ENCODE results near the gene DYNC1I2.

Gene DYNC1I2

GRCh38 chr2:171778515-171778914, 91.2 kb downstream of the DYNC1I2 start:
- Histone ChIP-seq H3K27ac (ENCODE audit: extremely low read depth, low read depth, low read length) (no peak overlapping the region), H3K36me3 (ENCODE audit: control insufficient read depth in 2 of 2, insufficient read depth in 1 of 2, low read length in 2 of 2) (peaks cover 2 to 4% of the 10 kb centered on the region in 2 experiments), H3K4me1 (ENCODE audit: control insufficient read depth, insufficient read depth, low read length) (no peaks in the 10 kb centered on the region), H3K9me3 (ENCODE audit: control insufficient read depth, insufficient read depth, low read depth, low read length) (no peaks in the 10 kb centered on the region), H3K4me3 (ENCODE audit: low read depth, low read length) (no peak overlapping the region)
- ChIA-PET CTCF (no interaction called here), POLR2A (no interaction called here)
- TF ChIP-seq SETDB1 (IDR thresholded peaks at IDR 0.05; ENCODE audit: insufficient read length, low read length) (peak; percentile 55), ZNF184 (tag by site-specific recombination; IDR thresholded peaks at IDR 0.05) (no peak)
- TF ChIP-seq, protein P1, sequence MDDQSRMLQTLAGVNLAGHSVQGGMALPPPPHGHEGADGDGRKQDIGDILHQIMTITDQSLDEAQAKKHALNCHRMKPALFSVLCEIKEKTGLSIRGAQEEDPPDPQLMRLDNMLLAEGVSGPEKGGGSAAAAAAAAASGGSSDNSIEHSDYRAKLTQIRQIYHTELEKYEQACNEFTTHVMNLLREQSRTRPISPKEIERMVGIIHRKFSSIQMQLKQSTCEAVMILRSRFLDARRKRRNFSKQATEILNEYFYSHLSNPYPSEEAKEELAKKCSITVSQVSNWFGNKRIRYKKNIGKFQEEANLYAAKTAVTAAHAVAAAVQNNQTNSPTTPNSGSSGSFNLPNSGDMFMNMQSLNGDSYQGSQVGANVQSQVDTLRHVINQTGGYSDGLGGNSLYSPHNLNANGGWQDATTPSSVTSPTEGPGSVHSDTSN (CRISPR knock-in tag; IDR thresholded peaks at IDR 0.05) = no peak

- H3K36me3 ChIP-seq (ENCODE audit: control insufficient read depth in 2 of 2, insufficient read depth in 1 of 2, low read length in 2 of 2) = peaks cover 16 to 54% of the 10 kb centered on the region in 2 experiments
- no peak overlapping the region for H3K4me3 ChIP-seq (ENCODE audit: low read depth, low read length)
- no peaks in the 10 kb centered on the region for H3K9me3 ChIP-seq (ENCODE audit: control insufficient read depth, insufficient read depth, low read depth, low read length)
- H3K4me1 ChIP-seq (ENCODE audit: control insufficient read depth, insufficient read depth, low read length) = no peaks in the 10 kb centered on the region
- TF ChIP-seq, protein P2, sequence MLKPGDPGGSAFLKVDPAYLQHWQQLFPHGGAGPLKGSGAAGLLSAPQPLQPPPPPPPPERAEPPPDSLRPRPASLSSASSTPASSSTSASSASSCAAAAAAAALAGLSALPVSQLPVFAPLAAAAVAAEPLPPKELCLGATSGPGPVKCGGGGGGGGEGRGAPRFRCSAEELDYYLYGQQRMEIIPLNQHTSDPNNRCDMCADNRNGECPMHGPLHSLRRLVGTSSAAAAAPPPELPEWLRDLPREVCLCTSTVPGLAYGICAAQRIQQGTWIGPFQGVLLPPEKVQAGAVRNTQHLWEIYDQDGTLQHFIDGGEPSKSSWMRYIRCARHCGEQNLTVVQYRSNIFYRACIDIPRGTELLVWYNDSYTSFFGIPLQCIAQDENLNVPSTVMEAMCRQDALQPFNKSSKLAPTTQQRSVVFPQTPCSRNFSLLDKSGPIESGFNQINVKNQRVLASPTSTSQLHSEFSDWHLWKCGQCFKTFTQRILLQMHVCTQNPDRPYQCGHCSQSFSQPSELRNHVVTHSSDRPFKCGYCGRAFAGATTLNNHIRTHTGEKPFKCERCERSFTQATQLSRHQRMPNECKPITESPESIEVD (tag by site-specific recombination; IDR thresholded peaks at IDR 0.05) = no peak
- TF ChIP-seq TCF7L2 (IDR thresholded peaks at IDR 0.05; ENCODE audit: borderline replicate concordance, low read depth, low read length) (no peak), ZNF521 (tag by site-specific recombination; IDR thresholded peaks at IDR 0.05) (no peak), ZNF747 (tag by site-specific recombination; IDR thresholded peaks at IDR 0.05) (no peak), ZNF621 (tag by site-specific recombination; IDR thresholded peaks at IDR 0.05) (no peak)
- ChIA-PET POLR2A (no interaction called here), CTCF (interaction anchor here (0.6 kb wide), 1 partner anchor 319 kb away, joined by 3 read pairs; no protein-coding TSS in a partner anchor)
- H3K27ac ChIP-seq (ENCODE audit: extremely low read depth, low read depth, low read length) = no peak overlapping the region
Measured at GRCh38 chr2:171785450-171785849, 98.2 kb downstream of the DYNC1I2 start.

DNA sequence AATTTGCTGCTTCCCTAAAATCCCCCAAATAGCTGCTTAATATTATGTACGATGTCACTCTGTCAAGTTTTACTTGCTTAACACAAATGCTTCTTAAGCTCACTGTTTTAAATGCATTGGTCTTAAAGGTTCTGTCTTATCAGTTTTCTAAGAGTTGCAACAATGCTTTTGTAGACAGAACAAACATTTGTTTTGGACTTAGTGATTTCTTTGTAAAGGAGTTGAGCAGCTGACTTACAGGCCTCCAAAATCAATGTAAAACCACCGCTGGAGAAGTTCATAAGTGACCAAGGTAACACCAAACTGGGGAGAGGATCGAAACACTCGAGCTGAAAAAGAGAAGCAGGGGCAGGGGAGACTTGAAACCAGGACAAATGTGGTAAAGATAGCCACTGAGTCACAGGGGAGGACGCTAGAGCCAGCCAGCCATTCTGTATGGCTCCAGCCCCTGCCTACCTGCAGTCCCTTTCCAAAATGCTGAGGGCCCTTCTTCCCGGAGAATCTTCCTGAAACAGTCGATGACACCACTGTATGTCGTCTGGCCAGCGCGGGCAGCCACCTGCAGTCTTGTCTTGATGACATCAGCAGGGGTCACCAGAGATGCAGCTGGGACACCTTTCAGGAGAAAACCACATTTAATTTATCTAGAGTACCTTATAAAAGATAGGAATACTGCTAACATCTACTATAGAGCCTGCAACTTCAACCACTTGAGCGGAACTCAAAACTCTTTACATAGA, 100.2 kb downstream of the DYNC1I2 start:
- ChIA-PET CTCF (no interaction called here), POLR2A (no interaction called here)
- H3K4me1 ChIP-seq (ENCODE audit: control insufficient read depth, insufficient read depth, low read length) = peaks cover under 1% of the 10 kb centered on the region; the same call in 1 of the 2 replicates
- H3K9me3 ChIP-seq (ENCODE audit: control insufficient read depth, insufficient read depth, low read depth, low read length) = no peaks in the 10 kb centered on the region
- TF ChIP-seq PRDM10 (tag by site-specific recombination; IDR thresholded peaks at IDR 0.05) = no peak
- TF ChIP-seq TRIM28 (IDR thresholded peaks at IDR 0.05; ENCODE audit: borderline replicate concordance, low read length) = no peak
- TF ChIP-seq ZNF624 (tag by site-specific recombination; IDR thresholded peaks at IDR 0.05) = no peak
- no peak for TF ChIP-seq KLF16 (tag by site-specific recombination; IDR thresholded peaks at IDR 0.05)
- no peak for TF ChIP-seq ZBTB20 (tag by site-specific recombination; IDR thresholded peaks at IDR 0.05)
- no peak for TF ChIP-seq ZNF600 (tag by site-specific recombination; IDR thresholded peaks at IDR 0.05)
- no peak for TF ChIP-seq ZNF10 (tag by site-specific recombination; IDR thresholded peaks at IDR 0.05)
- no peak for TF ChIP-seq ZNF19 (tag by site-specific recombination; IDR thresholded peaks at IDR 0.05; ENCODE audit: low read depth)
- TF ChIP-seq ZNF37A (tag by site-specific recombination; IDR thresholded peaks at IDR 0.05) = no peak
- no peak for TF ChIP-seq ZNF175 (tag by site-specific recombination; IDR thresholded peaks at IDR 0.05)
- no peak for TF ChIP-seq ZNF548 (tag by site-specific recombination; IDR thresholded peaks at IDR 0.05)
- no peak for TF ChIP-seq ZNF23 (tag by site-specific recombination; IDR thresholded peaks at IDR 0.05; ENCODE audit: borderline replicate concordance)
- TF ChIP-seq ZNF404 (tag by site-specific recombination; IDR thresholded peaks at IDR 0.05) = no peak
- no peak for TF ChIP-seq WT1 (tag by site-specific recombination; IDR thresholded peaks at IDR 0.05)
- no peak for TF ChIP-seq ZSCAN4 (tag by site-specific recombination; IDR thresholded peaks at IDR 0.05)
- no peak overlapping the region for H3K27ac ChIP-seq (ENCODE audit: extremely low read depth, low read depth, low read length)
- H3K36me3 ChIP-seq (ENCODE audit: control insufficient read depth in 2 of 2, insufficient read depth in 1 of 2, low read length in 2 of 2) = peaks cover 16 to 65% of the 10 kb centered on the region in 2 experiments
- no peak overlapping the region for H3K4me3 ChIP-seq (ENCODE audit: low read depth, low read length)

Measured in HEK293 (cell line).